Activated CD8-positive, alpha-beta memory T cell treated with anti-CD3 and anti-CD28 coated beads, Interleukin-2, amount 50 U/mL, for 48 hours (primary cell): ENCODE results near the gene ARHGEF4.
"Not testable (repeated sequence)": the region's sequence is repeated elsewhere in the genome, so short reads cannot be mapped to it uniquely, and the experiment has no call there.

ENCODE experiments used
- DNase-seq: peaks from one replicate; pipeline ENCODE4 v3.0.0-alpha.2; 2020

ARHGEF4 gene

GRCh38 chr2:131058214-131058843 lies 221.6 kb downstream of the ARHGEF4 start:
- no peak for DNase-seq

- DNase-seq: no peak
Measured at GRCh38 chr2:131058920-131059319, 222.2 kb downstream of the ARHGEF4 start.

- DNase-seq: no peak
Measured at GRCh38 chr2:131063501-131064283, 227.0 kb downstream of the ARHGEF4 start.

DNA sequence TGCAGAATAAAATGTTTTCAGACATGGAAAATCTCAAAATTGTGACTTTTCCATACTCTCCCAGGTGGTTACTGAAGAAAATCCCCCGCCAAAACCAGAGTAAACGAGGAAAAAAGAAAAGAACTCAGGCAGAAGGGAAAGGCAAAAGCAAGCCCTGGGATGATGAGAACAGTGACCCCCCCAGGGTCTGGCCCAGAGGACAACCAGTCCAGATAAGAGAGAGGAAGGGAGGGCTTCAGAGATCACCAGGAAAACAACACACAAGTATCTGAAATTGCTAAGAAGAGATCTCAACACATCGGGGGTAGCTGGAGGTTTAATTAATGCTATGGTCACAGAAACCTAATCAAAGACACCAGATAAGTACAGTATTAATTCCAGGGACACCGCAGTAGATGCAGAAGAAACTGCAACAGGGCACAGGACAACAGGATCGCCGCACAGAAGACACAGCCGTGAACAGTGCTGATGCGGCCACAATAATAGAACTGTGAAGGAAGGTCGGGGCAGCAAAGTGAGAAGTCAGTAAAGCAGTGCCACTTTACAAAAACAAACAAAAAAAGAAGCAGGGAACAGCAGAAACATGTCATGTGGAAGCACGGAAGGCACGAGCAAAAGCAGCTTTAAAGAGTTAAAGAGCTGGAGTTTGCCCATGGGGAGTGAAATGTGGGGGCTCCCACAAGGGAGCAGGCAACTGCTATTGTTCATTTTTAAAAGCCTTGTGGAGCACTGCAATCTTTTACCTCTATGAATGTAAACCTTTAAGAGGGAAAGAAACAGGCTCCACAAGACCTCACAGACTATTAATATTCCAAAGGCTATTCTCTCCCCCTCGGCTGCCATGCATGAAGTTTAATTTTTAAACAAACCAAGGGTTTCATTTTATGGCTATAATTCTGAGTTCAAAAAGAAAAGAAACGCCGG lies 228.1 kb downstream of the ARHGEF4 start:
- DNase-seq: no peak

DNA sequence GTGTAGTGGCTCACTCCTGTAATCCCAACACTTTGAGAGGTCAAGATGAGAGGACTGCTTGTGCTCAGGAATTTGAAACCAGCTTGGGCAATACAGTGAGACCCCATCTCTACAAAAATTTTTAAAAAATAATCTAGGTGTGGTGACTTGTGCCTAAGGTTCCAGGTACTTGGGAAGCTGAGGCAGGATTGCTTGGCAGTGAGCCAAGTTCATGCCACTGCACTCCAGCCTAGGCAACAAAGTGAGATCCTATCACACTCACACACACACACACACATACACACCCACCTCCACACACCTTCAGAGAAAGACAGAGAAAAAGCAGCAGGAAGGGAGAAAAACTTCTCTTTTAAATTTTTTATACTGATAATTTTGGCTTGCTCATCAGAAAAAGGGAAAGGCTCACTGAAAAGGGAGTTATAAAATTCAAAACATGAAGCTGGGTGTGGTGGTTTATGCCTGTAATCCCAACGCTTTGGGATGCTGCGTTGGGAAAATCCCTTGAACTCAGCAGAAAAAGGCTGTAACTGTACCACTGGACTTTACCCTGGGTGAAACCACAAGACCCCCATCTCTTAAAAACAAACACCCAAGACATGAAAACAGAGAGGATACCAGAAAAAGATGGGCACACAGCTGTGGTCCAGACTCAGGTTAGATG lies 230.9 kb downstream of the ARHGEF4 start:
- no peak for DNase-seq

DNA sequence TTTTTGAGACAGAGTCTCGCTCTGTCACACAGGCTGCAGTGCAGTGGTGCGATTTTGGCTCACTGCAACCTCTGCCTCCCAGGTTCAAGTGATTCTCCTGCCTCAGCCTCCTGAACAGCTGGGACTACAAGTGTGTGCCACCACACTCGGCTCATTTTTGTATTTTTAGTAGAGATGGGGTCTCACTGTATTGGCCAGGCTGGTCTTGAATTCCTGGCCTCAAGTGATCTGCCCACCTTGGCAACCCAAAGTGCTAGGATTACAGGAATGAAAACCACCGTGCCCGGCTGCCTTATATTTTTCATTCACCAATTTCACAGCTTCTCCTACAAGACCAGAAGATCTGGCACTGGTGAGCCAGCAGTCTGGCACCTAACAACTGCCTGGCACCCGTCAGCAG lies 231.5 kb downstream of the ARHGEF4 start:
- not testable (repeated sequence) for DNase-seq

DNA sequence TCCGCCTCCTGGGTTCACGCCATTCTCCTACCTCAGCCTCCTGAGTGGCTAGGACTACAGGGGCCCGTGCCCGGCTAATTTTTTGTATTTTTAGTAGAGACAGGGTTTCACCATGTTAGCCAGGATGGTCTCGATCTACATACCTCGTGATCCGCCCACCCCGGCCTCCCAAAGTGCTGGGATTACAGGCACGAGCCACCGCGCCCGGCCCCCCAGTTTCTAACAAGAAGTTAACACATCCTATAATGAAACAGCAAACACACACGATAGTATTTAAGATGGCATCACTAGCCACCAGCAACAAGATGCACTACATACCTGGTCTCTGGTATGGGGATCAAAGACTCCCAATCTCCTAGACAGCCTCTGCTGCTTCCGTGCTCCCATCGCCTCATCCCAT lies 238.9 kb downstream of the ARHGEF4 start:
- not testable (repeated sequence) for DNase-seq

- no peak for DNase-seq
Measured at GRCh38 chr2:131076707-131077106, 240.0 kb downstream of the ARHGEF4 start.

- no peak for DNase-seq
Measured at GRCh38 chr2:131077182-131077846, 240.6 kb downstream of the ARHGEF4 start.

DNA sequence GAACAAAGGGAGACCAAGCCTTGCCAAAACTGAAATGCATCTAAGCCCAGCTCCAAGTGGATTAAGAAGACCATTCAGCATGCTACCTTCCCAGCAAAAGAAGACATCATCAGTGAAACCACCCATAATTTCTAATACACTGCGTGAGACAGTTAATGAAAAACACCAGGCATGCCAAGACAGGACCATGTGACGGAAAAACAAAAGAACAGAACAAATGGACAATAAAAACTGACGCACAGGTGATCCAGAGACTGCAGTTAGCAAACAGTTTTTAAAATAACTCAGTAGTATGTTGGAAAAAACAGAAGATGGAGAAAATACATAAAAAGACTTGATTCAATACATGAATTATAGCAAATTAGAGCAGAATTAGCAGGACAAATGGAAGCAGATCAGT lies 241.3 kb downstream of the ARHGEF4 start:
- DNase-seq: no peak

- DNase-seq: not testable (repeated sequence)
Measured at GRCh38 chr2:131079931-131080330, 243.2 kb downstream of the ARHGEF4 start.

DNA sequence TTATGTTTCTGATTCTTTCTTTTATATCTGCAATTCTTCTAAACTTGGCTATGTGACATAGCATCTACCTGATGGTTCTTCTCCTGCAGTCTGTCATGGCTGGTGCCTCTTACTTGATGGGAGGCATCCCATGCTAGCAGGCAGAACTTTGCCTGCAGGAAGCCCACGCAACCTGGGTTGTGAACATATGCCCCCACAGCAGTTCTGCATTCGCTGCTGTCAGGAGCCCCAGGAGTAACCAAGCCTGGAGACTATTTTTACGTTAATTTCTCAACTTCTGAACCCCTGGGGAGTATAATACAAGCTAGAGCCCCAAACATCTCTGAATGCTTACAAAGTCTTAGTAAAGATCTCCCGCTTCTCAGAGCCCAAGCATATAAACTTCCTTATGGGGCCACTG lies 244.5 kb downstream of the ARHGEF4 start:
- no peak for DNase-seq

DNA sequence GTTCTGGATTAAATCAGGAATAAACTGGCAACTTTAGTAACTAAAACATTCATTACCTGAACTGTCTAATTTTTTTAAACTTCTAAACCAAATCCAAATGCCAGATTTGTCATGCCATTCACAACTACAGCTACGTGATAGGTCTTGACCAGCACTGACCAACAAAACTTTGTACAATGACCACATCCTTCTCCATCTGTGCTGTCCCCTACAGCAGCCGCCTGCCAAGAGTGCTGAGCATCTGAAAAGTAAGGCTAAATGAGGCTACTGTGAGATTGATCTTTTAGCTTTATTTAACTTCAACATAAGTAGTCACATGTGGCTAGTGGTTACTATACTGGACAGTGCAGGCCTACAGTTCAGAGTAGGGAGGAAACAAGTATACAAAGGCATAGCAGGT lies 248.9 kb downstream of the ARHGEF4 start:
- no peak for DNase-seq

DNA sequence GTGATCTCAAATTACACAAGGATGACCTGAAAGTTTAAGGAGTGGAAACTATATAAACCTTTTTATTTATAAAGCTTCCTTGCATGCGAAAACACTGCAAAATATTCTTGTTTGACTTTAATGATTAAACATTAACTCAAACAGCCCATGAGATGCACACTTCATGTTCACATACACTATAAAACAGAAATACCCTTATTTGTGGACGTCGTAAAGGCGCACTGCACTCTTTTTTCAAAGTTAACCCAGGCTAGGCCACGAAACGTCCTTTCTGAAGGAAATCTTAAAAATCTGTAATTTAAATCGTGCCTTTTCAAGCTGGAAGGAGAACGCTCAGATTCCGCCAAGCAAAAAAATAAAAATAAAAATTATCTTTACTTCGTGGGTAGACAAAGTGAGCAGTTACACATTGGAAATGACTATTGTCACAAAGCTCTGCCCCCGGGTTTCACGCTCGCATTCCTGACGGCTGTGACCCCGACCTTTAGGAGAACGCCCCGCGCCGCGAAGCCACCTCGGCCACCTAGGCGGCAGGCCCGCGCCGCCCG lies 255.8 kb downstream of the ARHGEF4 start:
- DNase-seq: no peak

GRCh38 chr2:131093006-131093695 lies 256.4 kb downstream of the ARHGEF4 start, which contains the start of gene FAM168B:
TSS of gene FAM168B (minus strand) at chr2:131093460. CDS start at chr2:131082646, 10,814 bp downstream.
- DNase-seq: peak; percentile 94

- DNase-seq: peak; percentile 67
Measured at GRCh38 chr2:131093696-131094462, 257.2 kb downstream of the ARHGEF4 start.

DNA sequence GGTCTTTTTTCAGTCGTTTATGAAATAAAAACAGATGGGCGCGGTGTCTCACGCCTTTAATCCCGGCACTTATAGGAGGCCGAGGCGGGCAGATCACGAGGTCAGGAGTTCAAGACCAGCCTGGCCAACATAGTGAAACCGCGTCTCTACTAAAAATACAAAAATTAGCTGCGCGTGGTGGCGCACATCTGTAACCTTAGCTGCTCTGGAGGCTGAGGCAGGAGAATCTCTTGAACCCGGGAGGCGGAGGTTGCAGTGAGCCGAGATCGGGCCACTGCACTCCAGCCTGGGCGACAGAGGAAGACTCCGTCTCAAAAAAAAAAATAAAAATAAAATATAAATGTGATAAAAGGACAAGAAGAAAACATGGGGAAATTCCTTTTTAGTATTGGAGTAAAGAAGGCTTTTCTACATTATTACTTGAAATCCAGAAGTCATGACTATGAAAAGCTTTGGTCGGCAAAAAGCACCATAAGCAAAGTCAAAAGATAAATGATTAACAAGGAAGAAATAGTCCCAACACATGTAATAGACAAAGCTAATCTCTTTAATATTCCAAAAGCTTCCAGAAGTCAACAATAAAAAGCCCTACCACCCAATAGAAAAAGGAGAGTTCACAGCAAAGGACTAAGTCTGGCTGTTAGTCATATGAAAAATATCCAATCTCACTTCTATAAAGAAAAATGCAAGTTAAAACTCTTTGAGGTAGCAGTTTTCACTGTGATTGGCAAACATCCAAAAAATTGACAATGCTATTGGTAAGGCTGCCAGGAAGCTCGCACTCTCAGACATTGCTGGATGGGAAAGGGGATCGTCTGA lies 258.0 kb downstream of the ARHGEF4 start:
- DNase-seq: no peak
